ENCODE data around the gene NT5C1A.

NT5C1A gene

DNA sequence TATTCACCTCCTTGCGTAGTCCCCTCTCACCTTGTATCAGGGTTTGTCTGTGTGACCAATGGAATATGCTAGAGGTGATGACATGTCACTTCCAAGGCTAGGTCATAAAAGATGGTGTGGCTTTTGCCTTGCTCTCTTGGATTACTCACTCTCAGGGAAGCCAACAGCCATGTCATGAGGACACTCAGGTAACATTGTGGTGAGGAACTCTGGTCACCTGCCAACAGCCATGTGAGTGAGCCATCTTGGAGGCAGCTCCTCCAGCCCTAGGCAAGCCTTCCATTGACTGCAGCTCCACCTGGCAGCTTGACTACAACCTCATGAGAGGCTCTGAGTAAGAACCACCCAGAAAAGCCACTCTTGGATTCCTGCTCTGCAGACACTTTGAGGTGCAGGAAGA, 21.5 kb downstream of the NT5C1A start:
- POLR2A ChIA-PET = no interaction called here
- TF ChIP-seq, protein P1, sequence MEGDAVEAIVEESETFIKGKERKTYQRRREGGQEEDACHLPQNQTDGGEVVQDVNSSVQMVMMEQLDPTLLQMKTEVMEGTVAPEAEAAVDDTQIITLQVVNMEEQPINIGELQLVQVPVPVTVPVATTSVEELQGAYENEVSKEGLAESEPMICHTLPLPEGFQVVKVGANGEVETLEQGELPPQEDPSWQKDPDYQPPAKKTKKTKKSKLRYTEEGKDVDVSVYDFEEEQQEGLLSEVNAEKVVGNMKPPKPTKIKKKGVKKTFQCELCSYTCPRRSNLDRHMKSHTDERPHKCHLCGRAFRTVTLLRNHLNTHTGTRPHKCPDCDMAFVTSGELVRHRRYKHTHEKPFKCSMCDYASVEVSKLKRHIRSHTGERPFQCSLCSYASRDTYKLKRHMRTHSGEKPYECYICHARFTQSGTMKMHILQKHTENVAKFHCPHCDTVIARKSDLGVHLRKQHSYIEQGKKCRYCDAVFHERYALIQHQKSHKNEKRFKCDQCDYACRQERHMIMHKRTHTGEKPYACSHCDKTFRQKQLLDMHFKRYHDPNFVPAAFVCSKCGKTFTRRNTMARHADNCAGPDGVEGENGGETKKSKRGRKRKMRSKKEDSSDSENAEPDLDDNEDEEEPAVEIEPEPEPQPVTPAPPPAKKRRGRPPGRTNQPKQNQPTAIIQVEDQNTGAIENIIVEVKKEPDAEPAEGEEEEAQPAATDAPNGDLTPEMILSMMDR (IDR thresholded peaks at IDR 0.05; ENCODE audit: control extremely low read depth, extremely low read depth, low read depth, missing control alignments) = no peak
- CTCF ChIA-PET = interaction anchor here (1.4 kb wide), 1 partner anchor 8 kb away, joined by 6 read pairs; no protein-coding TSS in a partner anchor
- DNase-seq (ENCODE audit: extremely low spot score) = no peak

DNA sequence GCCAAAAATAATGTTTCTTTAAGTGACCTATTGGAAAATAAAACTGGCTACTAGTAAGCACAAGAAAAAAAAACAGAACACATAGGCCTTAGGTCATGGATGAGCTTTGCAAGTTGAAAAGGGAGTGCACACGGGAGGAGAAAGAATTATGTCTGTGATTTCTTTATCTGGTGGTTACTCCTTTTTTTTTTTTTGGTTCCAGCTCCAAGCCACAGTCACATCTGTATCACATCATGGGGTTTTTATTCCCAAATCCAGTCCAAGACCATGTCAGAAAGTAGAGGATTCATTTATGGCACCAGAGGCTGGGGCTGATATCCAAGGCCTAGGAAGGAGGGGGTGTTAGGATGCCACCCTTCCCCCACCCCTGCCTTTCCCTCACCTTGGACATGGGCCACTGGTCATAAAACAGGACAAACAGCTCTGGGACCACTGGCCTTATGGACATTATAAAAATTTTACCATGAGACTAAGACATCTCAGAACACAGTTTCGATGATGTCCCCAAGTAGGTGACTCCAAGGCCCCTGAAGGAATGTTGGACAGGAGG, 22.2 kb downstream of the NT5C1A start:
- CTCF ChIA-PET = interaction anchor here (1.4 to 4.0 kb wide), 4 partner anchors 9 to 61 kb away, joined by 3 to 24 read pairs (median 5); no protein-coding TSS in a partner anchor
- no peak for DNase-seq (ENCODE audit: extremely low spot score)
- TF ChIP-seq, protein P1 (IDR thresholded peaks at IDR 0.05; ENCODE audit: control extremely low read depth, extremely low read depth, low read depth, missing control alignments) = no peak
- POLR2A ChIA-PET = interaction anchor here (0.7 kb wide), 1 partner anchor 69 kb away, joined by 4 read pairs; no protein-coding TSS in a partner anchor

DNA sequence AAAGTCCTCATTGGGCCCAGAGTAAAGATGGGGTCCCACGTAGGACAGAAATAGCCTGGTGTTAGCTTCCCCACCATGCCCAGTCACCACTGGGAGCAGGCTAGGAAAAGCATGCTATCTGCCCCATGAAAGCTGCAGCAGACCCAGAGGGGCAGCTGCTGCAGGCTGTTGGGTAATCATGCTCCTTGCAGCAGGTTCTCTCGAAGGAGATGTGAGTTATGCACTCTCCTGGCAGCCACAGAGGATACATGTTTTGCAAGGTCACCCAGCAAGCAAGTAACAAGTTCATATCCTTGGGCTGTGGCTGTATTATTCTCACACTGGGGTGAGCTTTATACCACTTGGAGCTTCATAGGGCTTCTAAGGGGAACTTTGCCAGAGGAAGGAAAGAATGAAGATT, 23.4 kb downstream of the NT5C1A start:
- POLR2A ChIA-PET = no interaction called here

DNA sequence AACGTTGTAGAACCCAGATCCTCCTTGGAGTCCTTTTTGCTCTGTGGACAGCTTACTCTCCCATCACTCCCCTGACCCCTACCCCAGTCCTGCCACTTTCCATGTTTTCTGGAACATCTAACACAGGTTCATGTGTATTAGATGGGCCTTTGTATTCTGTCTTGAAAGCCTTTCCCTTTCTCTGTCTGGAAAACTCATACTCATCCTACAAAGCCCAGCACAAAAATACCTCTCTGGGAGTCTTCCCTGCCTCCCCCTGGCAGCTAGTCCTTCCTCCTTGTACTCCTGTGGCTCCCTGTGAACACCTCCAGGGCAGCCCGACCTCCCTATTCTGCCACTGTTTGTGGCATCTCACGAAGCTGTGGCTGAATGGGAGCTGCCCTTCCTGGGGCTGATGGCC, 24.7 kb downstream of the NT5C1A start:
- TF ChIP-seq, protein P1 (IDR thresholded peaks at IDR 0.05; ENCODE audit: control extremely low read depth, extremely low read depth, low read depth, missing control alignments) = no peak
- no peak for DNase-seq (ENCODE audit: extremely low spot score)
- CTCF ChIA-PET = interaction anchor here (0.9 to 4.0 kb wide), 9 partner anchors 10 to 260 kb away, joined by 3 to 71 read pairs (median 5); no protein-coding TSS in a partner anchor
- POLR2A ChIA-PET = no interaction called here

More for the DNA sequence above, 23.4 kb downstream of the NT5C1A start:
- DNase-seq (ENCODE audit: extremely low spot score) = no peak
- TF ChIP-seq, protein P1 (IDR thresholded peaks at IDR 0.05; ENCODE audit: control extremely low read depth, extremely low read depth, low read depth, missing control alignments) = no peak
- CTCF ChIA-PET = interaction anchor here (0.8 to 4.0 kb wide), 7 partner anchors 9 to 62 kb away, joined by 3 to 71 read pairs (median 4); no protein-coding TSS in a partner anchor

DNA sequence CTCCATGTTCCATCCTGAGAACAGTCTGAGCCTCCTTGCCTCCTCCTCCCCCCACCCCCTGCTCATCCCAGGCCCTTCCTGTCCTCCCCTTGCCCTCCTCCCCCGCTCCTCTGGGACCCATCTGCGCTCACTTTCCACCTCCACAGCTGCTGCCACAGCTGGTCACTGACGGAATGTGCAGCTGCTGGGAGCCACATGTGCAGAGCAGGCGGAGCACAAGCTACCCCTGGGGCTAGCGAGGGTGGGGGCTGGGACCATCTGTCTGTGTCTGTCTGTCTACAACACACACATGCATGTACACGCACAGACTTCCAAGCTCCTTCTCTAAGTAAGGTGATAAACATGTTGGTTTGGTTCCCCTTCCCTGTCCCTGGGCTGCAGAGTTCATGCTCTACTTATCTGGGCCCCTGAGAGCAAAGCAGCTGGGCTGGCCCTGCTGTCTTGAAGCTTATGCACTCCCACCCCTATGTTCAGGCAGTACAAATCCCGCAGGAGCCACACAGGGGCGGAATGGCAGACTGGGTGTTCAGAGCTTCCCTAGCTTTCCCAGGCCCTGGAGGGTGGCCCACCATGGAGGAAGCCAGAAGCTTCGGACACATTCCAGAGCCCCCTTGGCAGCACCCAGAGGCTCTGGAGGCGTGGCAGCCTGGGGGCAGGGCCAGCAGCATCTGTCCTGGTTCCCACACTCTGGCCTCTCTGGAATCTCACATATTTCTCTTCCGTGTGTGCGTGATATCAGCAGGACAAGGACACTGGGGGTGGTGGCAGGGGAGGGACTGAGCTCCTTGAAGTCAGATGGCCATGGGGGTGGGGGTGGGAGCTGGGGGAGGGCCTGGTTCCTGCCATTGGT, 25.4 kb downstream of the NT5C1A start:
- TF ChIP-seq, protein P1 (IDR thresholded peaks at IDR 0.05; ENCODE audit: control extremely low read depth, extremely low read depth, low read depth, missing control alignments) = peak; percentile 9
- no peak for DNase-seq (ENCODE audit: extremely low spot score)
- ChIA-PET POLR2A (no interaction called here), CTCF (interaction anchor here (1.2 to 4.0 kb wide), 7 partner anchors 11 to 259 kb away, joined by 3 to 71 read pairs (median 5); no protein-coding TSS in a partner anchor)

DNA sequence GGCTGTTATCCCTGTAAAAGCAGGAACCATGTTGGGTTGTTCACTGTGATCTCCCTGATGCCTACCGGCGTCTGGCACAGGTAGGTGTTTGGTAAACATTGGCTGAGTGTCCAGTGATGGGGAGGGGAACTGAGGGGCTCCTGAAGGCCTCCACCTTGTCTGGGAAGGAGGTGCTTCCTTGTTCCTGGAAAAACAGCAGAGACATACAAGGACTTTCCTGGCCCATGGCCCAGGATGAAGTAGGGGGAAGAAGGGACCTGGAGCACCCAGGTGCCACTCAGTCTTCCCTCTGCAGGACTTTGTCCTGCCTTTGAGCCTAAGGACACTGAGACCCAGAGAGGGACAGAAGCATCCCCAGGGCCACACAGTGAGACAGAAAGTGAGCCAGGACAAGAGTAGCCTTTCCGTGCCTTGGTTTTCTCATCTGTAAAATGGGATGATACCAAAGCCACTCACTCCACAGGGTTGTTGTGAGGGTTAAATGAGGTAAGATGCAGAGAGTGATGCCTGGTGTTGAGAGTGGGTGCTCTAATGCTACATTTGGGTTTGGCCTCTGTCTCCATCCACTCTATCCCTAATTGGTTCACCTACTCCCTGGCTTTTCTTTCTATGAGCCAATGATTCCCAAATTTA, 26.4 kb downstream of the NT5C1A start:
- ChIA-PET POLR2A (no interaction called here), CTCF (interaction anchor here (1.0 to 3.4 kb wide), 6 partner anchors 8 to 258 kb away, joined by 3 to 71 read pairs (median 6); no protein-coding TSS in a partner anchor)
- no peak for DNase-seq (ENCODE audit: extremely low spot score)
- TF ChIP-seq, protein P1 (IDR thresholded peaks at IDR 0.05; ENCODE audit: control extremely low read depth, extremely low read depth, low read depth, missing control alignments) = no peak
